Measurements from ENCODE around the gene ARMH4.

Gene ARMH4

GRCh38 chr14:58060898-58061297, 91.1 kb downstream of the ARMH4 start:
- no peaks in the 10 kb centered on the region for H3K36me3 ChIP-seq (ENCODE audit: control insufficient read depth in 1 of 2, insufficient read depth in 2 of 2, low read length in 2 of 2)
- no peaks in the 10 kb centered on the region for H3K27me3 ChIP-seq (ENCODE audit: control insufficient read depth in 1 of 2, insufficient read depth in 2 of 2, low read length in 2 of 2)
- H3K4me1 ChIP-seq (ENCODE audit: control insufficient read depth in 1 of 2, insufficient read depth in 2 of 2, low read length in 2 of 2) = no peaks in the 10 kb centered on the region
- no peak overlapping the region for H3K27ac ChIP-seq (ENCODE audit: low read depth, low read length)
- H3K9me3 ChIP-seq (ENCODE audit: control insufficient read depth in 1 of 2, low read length in 2 of 2) = no peaks in the 10 kb centered on the region
- no peak overlapping the region for H3K4me3 ChIP-seq (ENCODE audit: low read depth in 1 of 2, low read length in 2 of 2)
- no peak overlapping the region for H3K9ac ChIP-seq (ENCODE audit: low read depth in 1 of 2, low read length in 2 of 2)

GRCh38 chr14:58060077-58060476, 91.9 kb downstream of the ARMH4 start:
- no peak overlapping the region for H3K4me3 ChIP-seq (ENCODE audit: low read depth in 1 of 2, low read length in 2 of 2)
- no peak overlapping the region for H3K9ac ChIP-seq (ENCODE audit: low read depth in 1 of 2, low read length in 2 of 2)
- no peak overlapping the region for H3K27ac ChIP-seq (ENCODE audit: low read depth, low read length)
- H3K27me3 ChIP-seq (ENCODE audit: control insufficient read depth in 1 of 2, insufficient read depth in 2 of 2, low read length in 2 of 2) = no peaks in the 10 kb centered on the region
- no peaks in the 10 kb centered on the region for H3K36me3 ChIP-seq (ENCODE audit: control insufficient read depth in 1 of 2, insufficient read depth in 2 of 2, low read length in 2 of 2)
- no peaks in the 10 kb centered on the region for H3K9me3 ChIP-seq (ENCODE audit: control insufficient read depth in 1 of 2, low read length in 2 of 2)
- no peaks in the 10 kb centered on the region for H3K4me1 ChIP-seq (ENCODE audit: control insufficient read depth in 1 of 2, insufficient read depth in 2 of 2, low read length in 2 of 2)

- Histone ChIP-seq H3K4me3 (ENCODE audit: low read depth in 1 of 2, low read length in 2 of 2) (no peak overlapping the region), H3K27ac (ENCODE audit: low read depth, low read length) (no peak overlapping the region), H3K36me3 (ENCODE audit: control insufficient read depth in 1 of 2, insufficient read depth in 2 of 2, low read length in 2 of 2) (no peaks in the 10 kb centered on the region), H3K4me1 (ENCODE audit: control insufficient read depth in 1 of 2, insufficient read depth in 2 of 2, low read length in 2 of 2) (no peaks in the 10 kb centered on the region), H3K9ac (ENCODE audit: low read depth in 1 of 2, low read length in 2 of 2) (no peak overlapping the region), H3K9me3 (ENCODE audit: control insufficient read depth in 1 of 2, low read length in 2 of 2) (no peaks in the 10 kb centered on the region), H3K27me3 (ENCODE audit: control insufficient read depth in 1 of 2, insufficient read depth in 2 of 2, low read length in 2 of 2) (no peaks in the 10 kb centered on the region)
Observed at GRCh38 chr14:58059126-58059525, 92.9 kb downstream of the ARMH4 start.

GRCh38 chr14:58055497-58056010, 96.5 kb downstream of the ARMH4 start:
- H3K36me3 ChIP-seq (ENCODE audit: control insufficient read depth in 1 of 2, insufficient read depth in 2 of 2, low read length in 2 of 2) = no peaks in the 10 kb centered on the region

GRCh38 chr14:58054100-58054499, 97.9 kb downstream of the ARMH4 start:
- Histone ChIP-seq H3K9ac (ENCODE audit: low read depth in 1 of 2, low read length in 2 of 2) (no peak overlapping the region), H3K4me1 (ENCODE audit: control insufficient read depth in 1 of 2, insufficient read depth in 2 of 2, low read length in 2 of 2) (no peaks in the 10 kb centered on the region), H3K27ac (ENCODE audit: low read depth, low read length) (no peak overlapping the region), H3K9me3 (ENCODE audit: control insufficient read depth in 1 of 2, low read length in 2 of 2) (no peaks in the 10 kb centered on the region), H3K27me3 (ENCODE audit: control insufficient read depth in 1 of 2, insufficient read depth in 2 of 2, low read length in 2 of 2) (no peaks in the 10 kb centered on the region), H3K36me3 (ENCODE audit: control insufficient read depth in 1 of 2, insufficient read depth in 2 of 2, low read length in 2 of 2) (no peaks in the 10 kb centered on the region), H3K4me3 (ENCODE audit: low read depth in 1 of 2, low read length in 2 of 2) (no peak overlapping the region)

More at GRCh38 chr14:58055497-58056010, 96.5 kb downstream of the ARMH4 start:
- Histone ChIP-seq H3K4me3 (ENCODE audit: low read depth in 1 of 2, low read length in 2 of 2) (no peak overlapping the region), H3K27ac (ENCODE audit: low read depth, low read length) (no peak overlapping the region), H3K4me1 (ENCODE audit: control insufficient read depth in 1 of 2, insufficient read depth in 2 of 2, low read length in 2 of 2) (no peaks in the 10 kb centered on the region), H3K9ac (ENCODE audit: low read depth in 1 of 2, low read length in 2 of 2) (no peak overlapping the region), H3K27me3 (ENCODE audit: control insufficient read depth in 1 of 2, insufficient read depth in 2 of 2, low read length in 2 of 2) (no peaks in the 10 kb centered on the region), H3K9me3 (ENCODE audit: control insufficient read depth in 1 of 2, low read length in 2 of 2) (no peaks in the 10 kb centered on the region)

- no peak overlapping the region for H3K9ac ChIP-seq (ENCODE audit: low read depth in 1 of 2, low read length in 2 of 2)
- no peak overlapping the region for H3K27ac ChIP-seq (ENCODE audit: low read depth, low read length)
- no peaks in the 10 kb centered on the region for H3K4me1 ChIP-seq (ENCODE audit: control insufficient read depth in 1 of 2, insufficient read depth in 2 of 2, low read length in 2 of 2)
- no peaks in the 10 kb centered on the region for H3K36me3 ChIP-seq (ENCODE audit: control insufficient read depth in 1 of 2, insufficient read depth in 2 of 2, low read length in 2 of 2)
- no peaks in the 10 kb centered on the region for H3K9me3 ChIP-seq (ENCODE audit: control insufficient read depth in 1 of 2, low read length in 2 of 2)
- H3K4me3 ChIP-seq (ENCODE audit: low read depth in 1 of 2, low read length in 2 of 2) = no peak overlapping the region
- no peaks in the 10 kb centered on the region for H3K27me3 ChIP-seq (ENCODE audit: control insufficient read depth in 1 of 2, insufficient read depth in 2 of 2, low read length in 2 of 2)
Observed at GRCh38 chr14:58048219-58048618, 103.8 kb downstream of the ARMH4 start.

- no peak overlapping the region for H3K4me3 ChIP-seq (ENCODE audit: low read depth in 1 of 2, low read length in 2 of 2)
- no peaks in the 10 kb centered on the region for H3K27me3 ChIP-seq (ENCODE audit: control insufficient read depth in 1 of 2, insufficient read depth in 2 of 2, low read length in 2 of 2)
- H3K36me3 ChIP-seq (ENCODE audit: control insufficient read depth in 1 of 2, insufficient read depth in 2 of 2, low read length in 2 of 2) = no peaks in the 10 kb centered on the region
- no peaks in the 10 kb centered on the region for H3K4me1 ChIP-seq (ENCODE audit: control insufficient read depth in 1 of 2, insufficient read depth in 2 of 2, low read length in 2 of 2)
- no peak overlapping the region for H3K9ac ChIP-seq (ENCODE audit: low read depth in 1 of 2, low read length in 2 of 2)
- H3K9me3 ChIP-seq (ENCODE audit: control insufficient read depth in 1 of 2, low read length in 2 of 2) = no peaks in the 10 kb centered on the region
- no peak overlapping the region for H3K27ac ChIP-seq (ENCODE audit: low read depth, low read length)
Observed at GRCh38 chr14:58027904-58028303, 124.1 kb downstream of the ARMH4 start.

GRCh38 chr14:58026967-58027366, 125.0 kb downstream of the ARMH4 start:
- Histone ChIP-seq H3K9me3 (ENCODE audit: control insufficient read depth in 1 of 2, low read length in 2 of 2) (no peaks in the 10 kb centered on the region), H3K4me3 (ENCODE audit: low read depth in 1 of 2, low read length in 2 of 2) (no peak overlapping the region), H3K27me3 (ENCODE audit: control insufficient read depth in 1 of 2, insufficient read depth in 2 of 2, low read length in 2 of 2) (no peaks in the 10 kb centered on the region), H3K36me3 (ENCODE audit: control insufficient read depth in 1 of 2, insufficient read depth in 2 of 2, low read length in 2 of 2) (no peaks in the 10 kb centered on the region), H3K4me1 (ENCODE audit: control insufficient read depth in 1 of 2, insufficient read depth in 2 of 2, low read length in 2 of 2) (no peaks in the 10 kb centered on the region), H3K9ac (ENCODE audit: low read depth in 1 of 2, low read length in 2 of 2) (no peak overlapping the region), H3K27ac (ENCODE audit: low read depth, low read length) (no peak overlapping the region)

GRCh38 chr14:58026219-58026618, 125.8 kb downstream of the ARMH4 start:
- no peaks in the 10 kb centered on the region for H3K4me1 ChIP-seq (ENCODE audit: control insufficient read depth in 1 of 2, insufficient read depth in 2 of 2, low read length in 2 of 2)
- H3K4me3 ChIP-seq (ENCODE audit: low read depth in 1 of 2, low read length in 2 of 2) = no peak overlapping the region
- H3K27ac ChIP-seq (ENCODE audit: low read depth, low read length) = no peak overlapping the region
- H3K27me3 ChIP-seq (ENCODE audit: control insufficient read depth in 1 of 2, insufficient read depth in 2 of 2, low read length in 2 of 2) = no peaks in the 10 kb centered on the region
- no peaks in the 10 kb centered on the region for H3K9me3 ChIP-seq (ENCODE audit: control insufficient read depth in 1 of 2, low read length in 2 of 2)
- no peaks in the 10 kb centered on the region for H3K36me3 ChIP-seq (ENCODE audit: control insufficient read depth in 1 of 2, insufficient read depth in 2 of 2, low read length in 2 of 2)
- H3K9ac ChIP-seq (ENCODE audit: low read depth in 1 of 2, low read length in 2 of 2) = no peak overlapping the region

GRCh38 chr14:58014778-58015177, 137.2 kb downstream of the ARMH4 start:
- no peak overlapping the region for H3K9ac ChIP-seq (ENCODE audit: low read depth in 1 of 2, low read length in 2 of 2)
- H3K27ac ChIP-seq (ENCODE audit: low read depth, low read length) = no peak overlapping the region
- H3K4me1 ChIP-seq (ENCODE audit: control insufficient read depth in 1 of 2, insufficient read depth in 2 of 2, low read length in 2 of 2) = no peaks in the 10 kb centered on the region
- no peaks in the 10 kb centered on the region for H3K9me3 ChIP-seq (ENCODE audit: control insufficient read depth in 1 of 2, low read length in 2 of 2)
- no peaks in the 10 kb centered on the region for H3K27me3 ChIP-seq (ENCODE audit: control insufficient read depth in 1 of 2, insufficient read depth in 2 of 2, low read length in 2 of 2)
- H3K4me3 ChIP-seq (ENCODE audit: low read depth in 1 of 2, low read length in 2 of 2) = no peak overlapping the region
- H3K36me3 ChIP-seq (ENCODE audit: control insufficient read depth in 1 of 2, insufficient read depth in 2 of 2, low read length in 2 of 2) = no peaks in the 10 kb centered on the region

GRCh38 chr14:58002618-58003017, 149.4 kb downstream of the ARMH4 start:
- Histone ChIP-seq H3K9ac (ENCODE audit: low read depth in 1 of 2, low read length in 2 of 2) (no peak overlapping the region), H3K4me3 (ENCODE audit: low read depth in 1 of 2, low read length in 2 of 2) (no peak overlapping the region), H3K27ac (ENCODE audit: low read depth, low read length) (no peak overlapping the region), H3K36me3 (ENCODE audit: control insufficient read depth in 1 of 2, insufficient read depth in 2 of 2, low read length in 2 of 2) (no peaks in the 10 kb centered on the region), H3K9me3 (ENCODE audit: control insufficient read depth in 1 of 2, low read length in 2 of 2) (no peaks in the 10 kb centered on the region), H3K4me1 (ENCODE audit: control insufficient read depth in 1 of 2, insufficient read depth in 2 of 2, low read length in 2 of 2) (no peaks in the 10 kb centered on the region), H3K27me3 (ENCODE audit: control insufficient read depth in 1 of 2, insufficient read depth in 2 of 2, low read length in 2 of 2) (no peaks in the 10 kb centered on the region)

Measured in duodenal mucosa (tissue), 2 donors.